HG03521 (cell line): ENCODE results near the gene USP8.

Experiments
- ATAC-seq: cut with Tn5 transposase; IDR thresholded peaks from one replicate; pipeline ENCODE4 v1.9.1; 2021; ENCODE audit warnings: mild to moderate bottlenecking, moderate library complexity; ENCODE audit not compliant: unreplicated experiment

USP8 gene

GRCh38 chr15:50531163-50531562, 107.0 kb downstream of the USP8 start:
- ATAC-seq = no peak

- ATAC-seq = no peak
Observed at GRCh38 chr15:50531766-50532165, 107.6 kb downstream of the USP8 start.

- no peak for ATAC-seq
Observed at GRCh38 chr15:50542887-50543210, 118.6 kb downstream of the USP8 start.

- ATAC-seq = no peak
Observed at GRCh38 chr15:50543556-50543955, 119.4 kb downstream of the USP8 start.

- ATAC-seq = no peak
Observed at GRCh38 chr15:50544368-50544767, 120.2 kb downstream of the USP8 start.

GRCh38 chr15:50546566-50546965, 122.4 kb downstream of the USP8 start, which contains the start of gene USP50:
USP50 (minus strand) TSS chr15:50546666; CDS start chr15:50546525, 141 bp downstream.
- ATAC-seq = no peak

- no peak for ATAC-seq
Observed at GRCh38 chr15:50549326-50549725, 125.1 kb downstream of the USP8 start.

- ATAC-seq = no peak
Observed at GRCh38 chr15:50552238-50552637, 128.0 kb downstream of the USP8 start.

- ATAC-seq = no peak
Observed at GRCh38 chr15:50556642-50557371, 132.6 kb downstream of the USP8 start.

GRCh38 chr15:50558012-50558411, 133.8 kb downstream of the USP8 start:
- ATAC-seq = no peak

- no peak for ATAC-seq
Observed at GRCh38 chr15:50562735-50563640, 138.8 kb downstream of the USP8 start.

- no peak for ATAC-seq
Observed at GRCh38 chr15:50563756-50564155, 139.6 kb downstream of the USP8 start.
